A673 (cell line): ENCODE results near the gene STYXL2.

ENCODE experiments used
- EZH2 ChIP-seq: fragments of 200-600 bp; sonication (generic); IDR thresholded peaks from 2 replicates; pipeline ENCODE4 v1.6.1; 2017; ENCODE audit warnings: borderline replicate concordance, low read depth, mild to moderate bottlenecking, mixed read lengths, antibody characterized with exemption, low read length; ENCODE audit not compliant: poor library complexity, severe bottlenecking
- TF ChIP-seq, protein P1 (sequence below): fragments of 300-800, 200-600 bp; sonication (generic); conservative IDR thresholded peaks from 2 replicates; pipeline ENCODE4 v1.5.1; 2017; ENCODE audit warnings: low read depth, mild to moderate bottlenecking, antibody characterized with exemption, low read length, moderate library complexity, mixed read lengths

- TF ChIP-seq, protein P1, sequence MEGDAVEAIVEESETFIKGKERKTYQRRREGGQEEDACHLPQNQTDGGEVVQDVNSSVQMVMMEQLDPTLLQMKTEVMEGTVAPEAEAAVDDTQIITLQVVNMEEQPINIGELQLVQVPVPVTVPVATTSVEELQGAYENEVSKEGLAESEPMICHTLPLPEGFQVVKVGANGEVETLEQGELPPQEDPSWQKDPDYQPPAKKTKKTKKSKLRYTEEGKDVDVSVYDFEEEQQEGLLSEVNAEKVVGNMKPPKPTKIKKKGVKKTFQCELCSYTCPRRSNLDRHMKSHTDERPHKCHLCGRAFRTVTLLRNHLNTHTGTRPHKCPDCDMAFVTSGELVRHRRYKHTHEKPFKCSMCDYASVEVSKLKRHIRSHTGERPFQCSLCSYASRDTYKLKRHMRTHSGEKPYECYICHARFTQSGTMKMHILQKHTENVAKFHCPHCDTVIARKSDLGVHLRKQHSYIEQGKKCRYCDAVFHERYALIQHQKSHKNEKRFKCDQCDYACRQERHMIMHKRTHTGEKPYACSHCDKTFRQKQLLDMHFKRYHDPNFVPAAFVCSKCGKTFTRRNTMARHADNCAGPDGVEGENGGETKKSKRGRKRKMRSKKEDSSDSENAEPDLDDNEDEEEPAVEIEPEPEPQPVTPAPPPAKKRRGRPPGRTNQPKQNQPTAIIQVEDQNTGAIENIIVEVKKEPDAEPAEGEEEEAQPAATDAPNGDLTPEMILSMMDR = no peak
- no peak for TF ChIP-seq EZH2
Observed at GRCh38 chr1:167099851-167100250, 6.0 kb downstream of the STYXL2 start.
